Stimulated activated CD8-positive, alpha-beta memory T cell treated with anti-CD3 and anti-CD28 coated beads, Interleukin-12 subunit alpha, Interleukin-12 subunit beta, amount 100 ng/mL, for 24 hours (primary cell): ENCODE data around the gene TDRD10.

Experiments used
- DNase-seq: peaks from one replicate; pipeline ENCODE4 v3.0.0-alpha.2; 2020; ENCODE audit errors: extremely low read depth

The TDRD10 gene

GRCh38 chr1:154577346-154578057 lies 75.5 kb downstream of the TDRD10 start:
- no peak for DNase-seq

- no peak for DNase-seq
These were observed 76.0 kb downstream of the TDRD10 start for GRCh38 chr1:154578058-154578418.

- DNase-seq: no peak
These were observed 77.4 kb downstream of the TDRD10 start for GRCh38 chr1:154579374-154579773.

GRCh38 chr1:154581766-154582165 lies 79.7 kb downstream of the TDRD10 start:
- no peak for DNase-seq

GRCh38 chr1:154582885-154583284 lies 80.9 kb downstream of the TDRD10 start:
- DNase-seq: no peak

GRCh38 chr1:154583773-154584172 lies 81.8 kb downstream of the TDRD10 start:
- no peak for DNase-seq

- DNase-seq: no peak
These were observed 82.4 kb downstream of the TDRD10 start for GRCh38 chr1:154584267-154584994.

- no peak for DNase-seq
These were observed 84.2 kb downstream of the TDRD10 start for GRCh38 chr1:154586231-154586630.

GRCh38 chr1:154586641-154587040 lies 84.6 kb downstream of the TDRD10 start:
- DNase-seq: no peak

- DNase-seq: no peak
These were observed 87.8 kb downstream of the TDRD10 start for GRCh38 chr1:154589780-154590179.

- DNase-seq: no peak
These were observed 88.7 kb downstream of the TDRD10 start for GRCh38 chr1:154590756-154591155.

- no peak for DNase-seq
These were observed 89.2 kb downstream of the TDRD10 start for GRCh38 chr1:154591206-154591605.

GRCh38 chr1:154593390-154593789 lies 91.4 kb downstream of the TDRD10 start:
- no peak for DNase-seq

GRCh38 chr1:154594811-154595210 lies 92.8 kb downstream of the TDRD10 start:
- no peak for DNase-seq

- DNase-seq: no peak
These were observed 93.6 kb downstream of the TDRD10 start for GRCh38 chr1:154595621-154596020.
